ENCODE data around the gene PROCR. TPM values are rescaled to one million over a fixed set of nuclear protein-coding genes. Genes with fewer than 3 reads are reported as not detected.

Gene PROCR
- total RNA-seq, 1 experiment from 2014 or later: 52.0 TPM

- DNase-seq (ENCODE audit: low read depth, low spot score): no peak
- intact Hi-C loops (cut with micrococcal nuclease): no loop called here
- no TSS peak for BruUV-seq (replicated peaks)
- POLR2A ChIA-PET: no interaction called here
- CTCF ChIA-PET: interaction anchor here (0.9 kb wide), 1 partner anchor 46 kb away, joined by 3 read pairs; no protein-coding TSS in a partner anchor
- H3K9me2 ChIP-seq (ENCODE audit: insufficient read depth): no peaks in the 10 kb centered on the region
- H3K79me2 ChIP-seq (ENCODE audit: insufficient read depth, low read length): no peaks in the 10 kb centered on the region
- no peak overlapping the region for H3K4me2 ChIP-seq (ENCODE audit: low read length)
- no peaks in the 10 kb centered on the region for H4K20me1 ChIP-seq (ENCODE audit: insufficient read depth)
- H3K4me3 ChIP-seq (replicated peaks in 1 of 2; ENCODE audit: low read depth in 1 of 2, low read length in 2 of 2): no peak overlapping the region
- no peak overlapping the region for H2AFZ ChIP-seq (ENCODE audit: low read depth, low read length, poor library complexity, severe bottlenecking)
- RAD21 ChIA-PET (ENCODE audit: low non-redundant PET in 1 of 2, low total read pairs in 2 of 2, uncharacterized antibody in 2 of 2, unreplicated experiment in 2 of 2): no interaction called here
- H3K36me3 ChIP-seq (ENCODE audit: control insufficient read depth in 1 of 2, insufficient read depth in 2 of 2, low read length in 2 of 2): 0 out of 4 replicates have a peak, but pooled peaks cover 0 to 2% of the 10 kb centered on the region in 2 experiments
- ATAC-seq: no peak
- H3K27me3 ChIP-seq (ENCODE audit: insufficient read depth, low read length): no peaks in the 10 kb centered on the region
- H3K4me1 ChIP-seq (ENCODE audit: control insufficient read depth in 1 of 2, insufficient read depth in 2 of 2, low read length in 2 of 2): no peaks in the 10 kb centered on the region
- no peak overlapping the region for H3K9ac ChIP-seq (ENCODE audit: low read length)
- no peak overlapping the region for H3K27ac ChIP-seq (ENCODE audit: low read depth, low read length)
- TF ChIP-seq MAX (IDR thresholded peaks at IDR 0.05): no peak
- TF ChIP-seq POLR2A (IDR thresholded peaks at IDR 0.05; ENCODE audit: borderline replicate concordance, extremely low read depth, insufficient read depth, insufficient read length): no peak
- TF ChIP-seq TCF7L2 (IDR thresholded peaks at IDR 0.05; ENCODE audit: borderline replicate concordance, extremely low read depth, insufficient read depth, insufficient read length): no peak
- no peak for TF ChIP-seq ELF1 (IDR thresholded peaks at IDR 0.05; ENCODE audit: borderline replicate concordance, low read depth)
- no peak for TF ChIP-seq ATF3 (IDR thresholded peaks at IDR 0.05)
- peaks cover 6% of the 10 kb centered on the region in 2 experiments; a peak in 3 of 4 replicates for H3K9me3 ChIP-seq (ENCODE audit: control insufficient read depth in 1 of 2, insufficient read depth in 1 of 2, low read depth in 1 of 2, low read length in 2 of 2)
Measured at GRCh38 chr20:35191419-35192117, 19.7 kb downstream of the PROCR start.

- BruUV-seq (replicated peaks): no TSS peak
- ChIA-PET CTCF (no interaction called here), RAD21 (ENCODE audit: low non-redundant PET in 1 of 2, low total read pairs in 2 of 2, uncharacterized antibody in 2 of 2, unreplicated experiment in 2 of 2) (no interaction called here), POLR2A (no interaction called here)
- peaks cover 9 to 13% of the 10 kb centered on the region in 2 experiments; a peak in 3 of 4 replicates for H3K9me3 ChIP-seq (ENCODE audit: control insufficient read depth in 1 of 2, insufficient read depth in 1 of 2, low read depth in 1 of 2, low read length in 2 of 2)
- no peak for TF ChIP-seq CEBPB (IDR thresholded peaks at IDR 0.05; ENCODE audit: low read depth)
- no peak for TF ChIP-seq MAX (IDR thresholded peaks at IDR 0.05)
- no peak for TF ChIP-seq EGR1 (IDR thresholded peaks at IDR 0.05; ENCODE audit: low read depth)
- TF ChIP-seq CTCF (IDR thresholded peaks at IDR 0.05 in 2 of 3, conservative IDR thresholded peaks at IDR 0.05 in 1 of 3; ENCODE audit: borderline replicate concordance in 1 of 3, insufficient read depth in 1 of 3, low read depth in 2 of 3, low read length in 2 of 3): no peak
- no peak for TF ChIP-seq YY1 (IDR thresholded peaks at IDR 0.05; ENCODE audit: extremely low read depth, insufficient replicate concordance, low read depth, low read length)
- TF ChIP-seq SRF (IDR thresholded peaks at IDR 0.05; ENCODE audit: low read depth): no peak
- no peak for TF ChIP-seq POLR2AphosphoS5 (IDR thresholded peaks at IDR 0.05; ENCODE audit: low read depth, low read length)
- 0 out of 4 replicates have a peak, but pooled peaks cover 0 to 4% of the 10 kb centered on the region in 2 experiments for H3K36me3 ChIP-seq (ENCODE audit: control insufficient read depth in 1 of 2, insufficient read depth in 2 of 2, low read length in 2 of 2)
- no peak overlapping the region for H3K4me2 ChIP-seq (ENCODE audit: low read length)
- DNase-seq (ENCODE audit: low read depth, low spot score): no peak
- H3K27me3 ChIP-seq (ENCODE audit: insufficient read depth, low read length): no peaks in the 10 kb centered on the region
- H3K27ac ChIP-seq (ENCODE audit: low read depth, low read length): no peak overlapping the region
- intact Hi-C loops (cut with micrococcal nuclease): no loop called here
- H2AFZ ChIP-seq (ENCODE audit: low read depth, low read length, poor library complexity, severe bottlenecking): no peak overlapping the region
- no peaks in the 10 kb centered on the region for H3K4me1 ChIP-seq (ENCODE audit: control insufficient read depth in 1 of 2, insufficient read depth in 2 of 2, low read length in 2 of 2)
- no peak overlapping the region for H3K4me3 ChIP-seq (replicated peaks in 1 of 2; ENCODE audit: low read depth in 1 of 2, low read length in 2 of 2)
- H3K9me2 ChIP-seq (ENCODE audit: insufficient read depth): no peaks in the 10 kb centered on the region
- no peaks in the 10 kb centered on the region for H3K79me2 ChIP-seq (ENCODE audit: insufficient read depth, low read length)
- ATAC-seq: no peak
- H4K20me1 ChIP-seq (ENCODE audit: insufficient read depth): no peaks in the 10 kb centered on the region
- no peak overlapping the region for H3K9ac ChIP-seq (ENCODE audit: low read length)
Measured at GRCh38 chr20:35192118-35192872, 20.4 kb downstream of the PROCR start.
